Measurements from ENCODE around the gene ZNRF1.
"Not testable (repeated sequence)": the region's sequence is repeated elsewhere in the genome, so short reads cannot be mapped to it uniquely, and the experiment has no call there.

The ZNRF1 gene

GRCh38 chr16:75113541-75114121, 114.8 kb downstream of the ZNRF1 start:
- DNase-seq (no peak), ATAC-seq (no peak)

- ATAC-seq (no peak), DNase-seq (no peak)
These were observed 115.5 kb downstream of the ZNRF1 start for GRCh38 chr16:75114179-75114945.

GRCh38 chr16:75114946-75115825, 116.4 kb downstream of the ZNRF1 start:
- ATAC-seq = no peak

DNA sequence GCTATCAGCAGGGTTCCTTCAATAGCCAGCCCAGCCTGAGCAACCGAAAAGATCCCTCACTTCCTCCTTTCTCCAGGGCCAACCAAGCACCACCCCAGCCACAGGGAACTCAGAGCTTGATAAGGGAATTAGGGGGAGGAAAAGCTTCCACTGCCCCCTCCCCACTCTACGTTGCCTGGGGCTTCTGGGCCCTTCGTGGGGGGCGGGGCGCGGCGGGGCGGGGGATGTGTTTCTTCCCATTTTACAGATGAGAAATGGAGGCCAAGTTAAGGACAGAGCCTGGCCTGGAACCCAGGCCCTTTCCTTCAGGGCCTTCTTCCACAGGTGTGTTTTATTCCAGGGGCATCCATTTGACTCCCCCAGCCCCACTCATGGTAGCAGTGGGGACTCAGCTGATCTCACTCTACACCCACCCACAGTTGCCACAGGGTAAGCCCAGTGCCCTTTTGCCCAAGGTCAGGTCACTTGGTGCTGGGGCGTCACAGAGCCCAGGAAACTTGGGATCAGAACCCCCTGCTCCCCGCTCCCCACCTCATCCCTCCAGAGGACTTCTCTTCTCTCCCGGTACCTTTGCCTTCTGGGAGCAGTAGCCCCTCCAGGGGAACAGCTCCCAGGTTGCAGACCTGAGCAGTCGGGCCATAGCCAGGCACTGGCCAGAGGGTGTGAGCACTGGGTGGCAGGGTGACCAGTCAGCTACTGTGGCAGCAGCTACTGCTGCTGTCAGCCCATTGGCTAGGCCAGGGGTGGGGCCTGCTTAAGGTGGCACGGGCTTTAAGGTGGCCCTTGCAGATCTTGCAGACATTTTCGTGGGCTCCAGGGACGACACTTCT, 117.5 kb downstream of the ZNRF1 start, which contains the start of gene LDHD:
TSS of gene LDHD (minus strand) at position 700 of the 830 bp plus-strand sequence. CDS start at position 640, 60 bp downstream.
- DNase-seq = no peak
- ATAC-seq = peak; percentile 41

More at GRCh38 chr16:75114946-75115825, 116.4 kb downstream of the ZNRF1 start:
- DNase-seq = no peak

DNA sequence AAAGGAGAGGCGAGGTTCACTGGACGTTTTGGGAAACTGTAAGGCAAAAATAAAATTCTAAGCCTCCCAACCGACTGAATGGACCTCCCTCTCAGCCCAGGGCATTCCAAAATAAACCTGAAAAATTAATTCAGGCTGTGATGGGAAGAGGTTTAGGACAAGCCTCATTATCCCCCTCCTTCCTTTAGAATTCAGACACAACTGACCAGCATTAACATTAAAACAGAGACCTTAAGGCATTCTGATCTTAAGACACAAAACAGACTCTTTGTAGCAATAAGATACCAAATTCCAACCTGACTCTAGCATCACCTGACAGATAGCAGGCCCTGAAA, 118.1 kb downstream of the ZNRF1 start:
- no peak for ATAC-seq
- no peak for DNase-seq

GRCh38 chr16:75118943-75119539, 120.2 kb downstream of the ZNRF1 start:
- ATAC-seq (no peak), DNase-seq (no peak)

- ATAC-seq (no peak), DNase-seq (no peak)
These were observed 121.4 kb downstream of the ZNRF1 start for GRCh38 chr16:75120253-75120652.

DNA sequence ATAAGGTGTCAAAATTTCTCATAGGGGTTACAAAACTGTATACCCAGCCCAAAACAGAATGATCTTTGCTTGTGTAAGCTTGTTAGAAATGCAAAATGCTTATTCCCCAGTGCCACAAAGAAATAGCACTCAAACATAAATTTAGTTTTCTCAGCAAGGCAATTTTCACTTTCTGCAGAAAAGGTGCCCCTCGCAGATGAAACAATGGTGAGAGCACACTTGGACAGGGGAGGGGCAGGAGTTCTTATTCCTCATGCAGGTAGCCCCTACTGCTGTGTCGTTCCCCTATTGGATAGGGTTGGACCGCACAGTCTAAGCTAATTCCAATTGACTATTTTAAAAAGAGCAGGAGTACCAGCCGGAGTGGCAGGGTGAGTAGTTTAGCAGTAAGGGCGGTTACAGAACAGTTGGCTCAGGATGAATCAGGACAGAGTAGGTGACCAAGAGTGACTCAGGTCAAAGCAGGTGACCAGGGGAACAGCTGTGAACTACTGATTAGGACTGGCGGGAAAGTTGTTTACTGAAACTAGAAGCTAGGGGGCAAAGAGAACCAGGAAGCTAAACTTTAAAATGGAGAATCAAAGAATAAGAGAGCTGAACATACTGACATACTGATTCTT, 123.2 kb downstream of the ZNRF1 start:
- no peak for ATAC-seq

GRCh38 chr16:75122609-75123008, 123.8 kb downstream of the ZNRF1 start:
- no peak for DNase-seq
- no peak for ATAC-seq

More for the DNA sequence above, 123.2 kb downstream of the ZNRF1 start:
- DNase-seq = no peak

DNA sequence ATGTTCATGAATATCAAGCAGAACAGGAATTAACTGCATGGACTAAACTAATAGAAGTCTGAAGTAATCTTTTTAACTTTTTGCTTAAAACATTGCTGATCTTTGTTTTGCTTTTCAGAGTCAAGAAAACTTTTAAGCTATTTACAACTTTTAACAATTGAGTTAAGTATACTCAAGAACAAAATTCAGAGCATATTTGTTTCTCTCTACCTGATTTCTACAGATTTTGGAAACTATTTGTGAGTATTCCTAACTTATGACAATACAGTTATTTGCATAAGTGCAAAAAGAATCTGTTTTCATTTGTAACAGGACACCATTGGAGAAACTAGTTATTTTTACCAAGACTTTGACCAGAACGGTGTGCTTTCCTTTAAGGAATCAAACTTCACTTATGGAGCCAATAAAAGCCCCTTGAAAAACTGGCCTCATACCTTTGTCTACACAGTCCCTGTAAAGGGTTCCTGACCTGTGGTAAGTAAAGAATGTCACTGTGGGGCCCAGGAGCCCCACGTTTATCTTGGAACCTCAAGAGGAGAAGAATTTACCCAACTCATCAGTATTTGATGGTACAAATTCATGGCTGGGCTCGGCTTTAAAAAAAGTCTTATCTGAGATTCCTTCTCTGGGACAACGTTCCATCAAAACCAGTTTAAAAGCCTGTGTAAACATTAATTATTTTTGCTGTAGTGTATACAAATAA, 129.0 kb downstream of the ZNRF1 start:
- DNase-seq (no peak), ATAC-seq (no peak)

DNA sequence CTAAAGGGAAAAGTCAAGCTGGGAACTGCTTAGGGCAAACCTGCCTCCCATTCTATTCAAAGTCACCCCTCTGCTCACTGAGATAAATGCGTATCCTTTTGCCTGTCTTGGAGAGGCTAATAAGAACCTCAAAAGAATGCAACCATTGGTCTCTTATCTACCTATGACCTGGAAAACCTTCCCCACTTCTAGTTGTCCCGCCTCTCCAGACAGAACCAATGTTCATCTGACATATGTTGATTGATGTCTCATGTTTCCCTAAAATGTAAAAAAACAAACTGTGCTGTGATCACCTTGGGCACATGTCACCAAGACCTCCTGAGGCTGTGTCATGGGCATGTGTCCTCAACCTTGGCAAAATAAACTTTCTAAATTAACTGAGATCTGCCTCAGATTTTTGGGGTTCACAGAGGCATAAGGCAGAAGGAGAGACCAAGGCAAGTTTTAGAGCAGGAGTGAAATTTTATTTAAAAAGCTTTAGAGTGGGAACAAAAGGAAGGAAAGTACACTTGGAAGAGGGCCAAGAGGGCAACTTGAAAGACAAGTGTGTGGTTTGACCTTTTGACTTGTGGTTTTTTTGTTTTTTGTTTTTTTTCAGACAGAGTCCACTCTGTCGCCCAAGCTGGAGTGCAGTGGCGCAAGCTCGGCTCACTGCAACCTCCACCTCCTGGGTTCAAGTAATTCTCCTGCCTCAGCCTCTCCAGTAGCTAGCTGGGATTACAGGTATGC, 130.8 kb downstream of the ZNRF1 start:
- not testable (repeated sequence) for DNase-seq, ATAC-seq

DNA sequence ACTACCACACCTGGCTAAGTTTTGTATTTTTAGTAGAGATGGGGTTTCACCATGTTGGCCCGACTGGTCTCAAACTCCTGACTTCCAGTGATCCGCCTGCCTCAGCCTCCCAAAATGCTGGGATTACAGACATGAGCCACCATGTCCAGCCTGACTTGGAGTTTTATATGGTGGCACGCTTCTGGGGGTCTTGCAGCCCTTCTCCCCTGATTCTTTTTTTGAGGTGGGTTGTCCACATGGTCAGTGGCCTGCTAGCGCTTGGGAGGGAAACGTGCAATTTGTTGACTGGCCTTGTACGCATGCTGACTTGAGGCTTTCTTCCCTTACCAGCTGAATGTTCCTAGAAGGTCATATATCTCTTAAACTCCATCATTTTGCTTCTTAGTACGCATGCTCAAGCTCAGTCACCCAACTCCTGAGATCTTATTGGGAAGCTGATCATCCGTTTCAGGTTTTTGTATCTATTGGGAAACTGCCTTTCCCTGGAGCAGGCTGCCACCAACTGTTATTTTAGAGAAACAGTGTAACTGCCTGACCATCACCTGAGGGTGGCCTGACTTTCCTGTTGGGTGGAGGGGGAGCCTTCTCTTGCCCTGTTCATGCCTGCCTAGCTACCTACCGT, 131.4 kb downstream of the ZNRF1 start:
- ATAC-seq = no peak
- no peak for DNase-seq

GRCh38 chr16:75131081-75131480, 132.3 kb downstream of the ZNRF1 start:
- DNase-seq = no peak
- ATAC-seq = no peak

GRCh38 chr16:75138233-75138632, 139.4 kb downstream of the ZNRF1 start:
- no peak for ATAC-seq
- DNase-seq = no peak

DNA sequence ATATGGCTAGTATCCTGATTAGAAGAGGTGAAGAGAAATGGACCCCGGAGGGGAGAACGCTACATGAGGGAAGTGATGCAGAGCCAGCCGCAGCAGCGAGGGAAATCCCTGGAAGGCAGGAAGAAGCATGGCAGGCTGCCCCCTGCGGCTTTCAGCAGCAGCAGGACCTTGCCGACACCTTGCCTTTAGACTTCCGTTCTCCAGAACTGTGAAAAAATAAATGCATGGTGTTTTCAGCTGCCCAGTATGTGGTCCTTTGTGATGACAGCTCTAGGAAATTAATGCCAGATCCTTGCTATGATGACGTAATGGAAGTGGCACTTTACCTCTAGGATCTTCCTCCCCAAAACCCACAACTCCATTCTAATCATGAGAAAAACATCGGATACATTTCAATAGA, 139.8 kb downstream of the ZNRF1 start:
- DNase-seq (peak; percentile 23), ATAC-seq (no peak)

- ATAC-seq (no peak), DNase-seq (no peak)
These were observed 140.7 kb downstream of the ZNRF1 start for GRCh38 chr16:75139498-75139897.

DNA sequence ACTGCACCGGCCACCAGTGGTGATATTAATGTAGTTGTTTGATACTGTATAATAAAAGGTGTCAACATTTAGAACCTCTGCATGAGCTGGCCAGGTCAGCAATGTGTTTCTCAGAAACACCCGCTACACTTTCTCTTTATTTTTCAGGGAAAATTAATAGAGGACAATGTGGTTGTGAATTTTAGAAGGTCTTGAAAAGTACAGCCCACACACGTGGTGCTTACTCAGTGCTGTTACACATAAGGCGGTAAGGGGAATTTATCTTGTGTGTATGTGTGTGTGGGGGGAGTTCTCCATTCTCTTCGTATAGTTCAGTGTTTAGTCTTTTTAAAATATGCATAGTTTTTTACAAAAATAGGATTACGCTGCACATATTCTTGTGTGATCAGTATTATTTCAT, 145.1 kb downstream of the ZNRF1 start:
- ATAC-seq (no peak), DNase-seq (no peak)

GRCh38 chr16:75147968-75148310, 149.1 kb downstream of the ZNRF1 start:
- ATAC-seq (no peak), DNase-seq (no peak)

Data from stimulated activated naive CD8-positive, alpha-beta T cell treated with anti-CD3 and anti-CD28 coated beads, Interleukin-15, Interleukin-2, amounts not matched to agents 100 U/mL and 50 U/mL, for 24 hours (primary cell).